ENCODE data around the gene PSORS1C2.
"Not testable (repeated sequence)": the region's sequence is repeated elsewhere in the genome, so short reads cannot be mapped to it uniquely, and the experiment has no call there.

DNA sequence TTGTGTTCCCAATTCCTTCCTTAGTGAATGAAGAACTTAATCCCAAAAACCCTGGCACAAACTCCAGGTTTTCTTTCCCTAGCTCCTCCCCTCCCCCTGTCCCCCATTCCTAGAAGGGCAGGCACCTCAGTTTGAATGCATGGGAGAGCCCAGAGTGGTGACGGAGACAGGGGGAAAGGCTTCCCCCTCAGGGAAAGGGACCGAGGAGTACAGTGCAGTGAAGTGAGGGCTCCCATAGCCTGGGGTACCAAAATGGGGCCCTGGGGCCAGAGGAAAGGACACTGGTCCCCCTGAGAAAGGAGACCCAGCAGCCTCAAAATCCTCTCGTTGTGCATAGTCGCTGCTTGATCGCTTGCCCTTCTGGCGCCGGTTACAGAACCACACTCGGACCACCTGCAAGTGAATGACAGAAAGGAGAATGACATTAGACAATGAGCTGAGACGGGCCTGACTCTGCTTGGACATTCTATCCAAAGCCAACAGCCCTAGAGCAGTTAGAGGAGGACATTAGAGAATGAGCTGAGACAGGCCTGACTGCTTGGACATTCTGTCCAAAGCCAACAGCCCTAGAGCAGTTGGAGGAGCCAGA is 25.7 kb upstream of the PSORS1C2 start:
- TF ChIP-seq ZNF274 (IDR thresholded peaks at IDR 0.05; ENCODE audit: low read depth, low read length); YY1 (IDR thresholded peaks at IDR 0.05; ENCODE audit: insufficient read depth, insufficient read length): not testable (repeated sequence)
